ENCODE results near the gene PLSCR5.

GRCh38 chr3:146640955-146641867, 36.1 kb upstream of the PLSCR5 start:
- no peak for TF ChIP-seq CTCF (IDR thresholded peaks at IDR 0.05)
- TF ChIP-seq POLR2A (IDR thresholded peaks at IDR 0.05) = no peak

Data from lower leg skin (tissue), 3 donors.